HG03159 (cell line): ENCODE data around the gene SDK1.

Source experiments
- ATAC-seq: cut with Tn5 transposase; IDR thresholded peaks from one replicate; pipeline ENCODE4 v1.9.1; 2021; ENCODE audit warnings: mild to moderate bottlenecking, moderate library complexity; ENCODE audit not compliant: unreplicated experiment

Gene SDK1

GRCh38 chr7:4139656-4140625 lies 838.9 kb downstream of the SDK1 start:
- ATAC-seq: no peak

GRCh38 chr7:4140933-4141332 lies 839.9 kb downstream of the SDK1 start:
- ATAC-seq: no peak

DNA sequence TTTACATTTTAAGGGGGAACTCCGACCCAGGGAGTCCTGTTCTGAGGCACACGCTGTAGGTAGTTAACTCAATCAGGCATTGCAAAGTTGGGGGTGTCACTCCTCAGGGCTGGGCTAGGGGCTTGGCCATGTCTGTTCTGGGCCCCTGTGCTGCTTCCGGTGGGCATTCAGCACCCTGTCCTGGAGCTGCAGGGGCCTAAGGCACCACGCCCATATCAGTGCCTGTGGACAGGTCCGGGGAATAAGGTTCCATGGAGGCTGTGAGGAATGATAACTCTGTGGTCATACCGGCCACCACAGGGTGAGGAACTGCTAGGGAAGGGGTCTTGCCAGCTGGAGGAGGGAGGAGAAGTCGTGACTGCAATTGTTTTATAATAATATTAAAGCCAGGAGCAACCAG lies 842.0 kb downstream of the SDK1 start:
- no peak for ATAC-seq

GRCh38 chr7:4143511-4144171 lies 842.6 kb downstream of the SDK1 start:
- no peak for ATAC-seq

DNA sequence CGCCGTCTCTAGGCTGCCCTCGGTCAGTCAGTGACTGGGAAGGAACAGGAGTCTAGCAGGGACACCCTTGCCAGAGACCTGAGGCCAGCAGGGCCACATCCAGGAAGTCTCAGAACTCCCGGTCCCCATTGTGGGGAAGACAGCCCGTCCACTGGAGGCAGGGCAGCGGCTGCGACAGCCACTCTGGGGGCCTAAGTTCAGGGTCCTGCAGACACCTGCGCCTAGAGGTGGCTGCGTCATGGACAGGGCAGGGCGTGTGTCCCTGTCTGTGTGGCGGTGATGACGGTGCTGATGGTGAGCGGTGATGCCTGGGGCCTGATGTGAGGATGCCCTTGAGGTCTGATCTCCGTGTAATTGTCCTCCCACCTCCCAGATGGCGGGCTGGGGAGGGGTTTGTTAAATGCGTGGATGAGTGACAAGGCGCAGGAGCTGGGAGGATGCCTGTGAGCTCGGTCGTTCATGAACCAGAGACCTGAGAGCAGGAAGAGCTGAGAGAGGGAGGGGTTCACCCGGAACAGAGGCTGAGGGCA lies 843.2 kb downstream of the SDK1 start:
- ATAC-seq: no peak

DNA sequence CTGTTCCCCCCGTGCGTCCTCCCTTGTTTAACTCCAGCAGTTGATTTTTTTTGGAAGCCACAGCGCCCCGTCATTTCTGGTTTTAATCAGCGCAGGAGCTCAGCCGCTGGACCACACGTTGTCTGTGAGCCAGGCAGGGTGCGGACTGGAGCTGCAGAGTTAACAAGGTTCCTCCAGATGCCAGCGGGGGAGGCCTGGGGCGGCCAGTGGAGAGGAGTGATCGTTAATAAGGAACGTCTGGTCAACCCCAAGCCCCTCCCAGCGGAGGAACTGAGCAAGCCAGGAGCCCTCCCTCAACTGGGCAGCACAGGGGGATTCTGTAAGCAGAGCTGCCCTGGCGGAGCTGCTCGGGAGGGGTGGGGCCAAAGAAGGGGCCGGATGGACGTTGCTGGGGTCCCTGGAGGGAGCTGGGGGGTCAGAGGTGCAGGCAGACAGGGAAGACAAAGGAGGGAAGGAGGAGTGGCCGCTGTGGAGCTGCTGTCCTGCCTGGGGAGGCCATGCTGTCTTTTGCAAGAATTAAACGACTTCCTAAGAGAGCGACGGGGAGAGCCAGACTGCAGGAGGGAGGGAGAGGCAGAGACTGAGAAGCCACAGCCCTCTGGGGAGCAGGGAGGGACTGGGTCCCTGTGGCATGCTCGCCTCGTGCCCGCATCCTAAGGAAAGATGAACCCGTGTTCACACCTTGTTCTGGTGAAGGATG lies 843.9 kb downstream of the SDK1 start:
- no peak for ATAC-seq

DNA sequence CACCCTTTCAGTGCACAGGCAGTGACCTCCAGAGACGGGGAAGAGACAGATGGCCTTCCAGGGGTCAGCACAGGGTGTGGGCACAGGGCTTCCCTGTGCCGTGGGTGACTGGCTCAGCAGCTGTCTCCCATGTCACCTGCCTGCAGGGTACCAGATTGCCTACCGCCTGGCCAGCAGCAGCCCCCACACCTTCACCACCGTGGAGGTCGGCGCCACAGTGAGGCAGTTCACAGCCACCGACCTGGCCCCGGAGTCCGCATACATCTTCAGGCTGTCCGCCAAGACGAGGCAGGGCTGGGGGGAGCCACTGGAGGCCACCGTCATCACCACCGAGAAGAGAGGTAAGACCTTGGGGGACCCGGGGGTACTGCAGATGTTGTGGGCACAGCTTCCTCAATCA lies 844.5 kb downstream of the SDK1 start:
- ATAC-seq: no peak

DNA sequence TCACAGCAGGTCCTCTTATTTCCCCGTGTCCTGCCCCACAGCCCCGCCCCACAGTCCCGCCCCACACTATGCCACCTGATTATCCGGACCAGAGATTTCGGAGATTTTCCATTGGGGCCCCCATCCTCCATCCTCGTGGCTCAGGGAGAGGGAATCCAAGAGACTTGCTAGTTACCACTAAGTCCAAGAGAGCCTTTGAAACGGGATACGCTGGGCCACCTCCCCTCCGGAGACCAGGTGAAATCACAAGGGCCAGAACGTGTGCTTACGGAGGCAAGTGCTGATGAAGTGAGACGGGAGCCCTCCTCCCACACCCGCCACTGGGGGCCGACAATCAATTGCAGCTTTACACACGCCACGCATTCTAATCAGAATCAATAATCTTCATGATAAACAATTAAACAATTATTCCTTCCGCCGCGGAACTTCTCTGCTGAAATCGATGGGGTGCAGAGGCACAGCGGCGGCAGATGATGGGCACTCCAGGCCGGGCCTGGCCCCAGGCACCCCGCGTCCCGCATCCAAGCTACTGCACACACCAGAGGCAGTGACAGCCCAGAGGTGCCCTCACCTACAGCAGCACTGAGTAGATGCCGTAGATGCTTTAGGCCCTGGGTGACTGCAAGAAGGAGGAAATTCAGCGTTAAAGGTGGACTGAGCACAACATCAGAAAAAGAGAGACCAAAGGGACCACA lies 847.0 kb downstream of the SDK1 start:
- ATAC-seq: no peak

- ATAC-seq: no peak
Measured at GRCh38 chr7:4149236-4149635, 848.2 kb downstream of the SDK1 start.

DNA sequence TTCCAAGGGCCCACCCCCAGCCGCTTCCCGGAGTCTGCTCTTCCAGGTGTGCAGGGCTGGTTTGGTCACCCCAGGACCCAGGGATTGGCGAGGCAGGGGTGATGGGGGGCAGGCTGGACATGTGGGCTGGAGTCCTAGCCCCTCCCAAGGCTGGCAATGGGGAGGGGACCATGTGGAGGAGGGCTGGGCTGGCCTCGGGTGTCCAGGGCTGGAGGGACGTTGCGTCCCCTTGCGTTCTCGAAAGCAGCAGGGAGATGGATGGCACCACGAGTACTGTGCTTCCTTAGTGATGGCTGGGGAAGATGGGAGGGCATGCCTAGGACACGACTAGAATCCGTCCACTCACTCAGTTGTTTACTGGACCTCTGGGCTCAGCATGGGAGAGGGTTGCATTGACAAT lies 848.6 kb downstream of the SDK1 start:
- no peak for ATAC-seq

DNA sequence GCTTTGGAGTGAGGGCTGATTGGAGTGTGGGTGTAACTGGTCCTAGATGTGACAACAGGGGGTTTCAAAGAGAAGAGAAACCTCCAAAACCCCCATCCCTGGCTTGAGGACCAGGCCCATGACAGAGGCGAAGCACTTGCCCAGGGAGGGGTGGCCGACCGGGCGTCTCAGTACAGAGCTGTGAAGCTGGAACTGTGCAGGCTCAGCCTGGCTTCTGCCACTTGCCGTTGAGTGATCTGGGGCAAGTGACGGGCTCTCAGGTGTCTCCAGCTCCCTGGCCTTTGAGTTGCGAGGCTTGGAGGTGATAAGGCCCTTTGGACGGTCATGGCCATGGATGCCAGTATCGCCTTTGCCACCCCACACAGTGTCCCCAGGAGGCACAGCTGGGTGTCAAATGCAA lies 849.7 kb downstream of the SDK1 start:
- no peak for ATAC-seq

GRCh38 chr7:4151524-4151923 lies 850.5 kb downstream of the SDK1 start:
- no peak for ATAC-seq

GRCh38 chr7:4151926-4152549 lies 851.0 kb downstream of the SDK1 start:
- ATAC-seq: no peak

DNA sequence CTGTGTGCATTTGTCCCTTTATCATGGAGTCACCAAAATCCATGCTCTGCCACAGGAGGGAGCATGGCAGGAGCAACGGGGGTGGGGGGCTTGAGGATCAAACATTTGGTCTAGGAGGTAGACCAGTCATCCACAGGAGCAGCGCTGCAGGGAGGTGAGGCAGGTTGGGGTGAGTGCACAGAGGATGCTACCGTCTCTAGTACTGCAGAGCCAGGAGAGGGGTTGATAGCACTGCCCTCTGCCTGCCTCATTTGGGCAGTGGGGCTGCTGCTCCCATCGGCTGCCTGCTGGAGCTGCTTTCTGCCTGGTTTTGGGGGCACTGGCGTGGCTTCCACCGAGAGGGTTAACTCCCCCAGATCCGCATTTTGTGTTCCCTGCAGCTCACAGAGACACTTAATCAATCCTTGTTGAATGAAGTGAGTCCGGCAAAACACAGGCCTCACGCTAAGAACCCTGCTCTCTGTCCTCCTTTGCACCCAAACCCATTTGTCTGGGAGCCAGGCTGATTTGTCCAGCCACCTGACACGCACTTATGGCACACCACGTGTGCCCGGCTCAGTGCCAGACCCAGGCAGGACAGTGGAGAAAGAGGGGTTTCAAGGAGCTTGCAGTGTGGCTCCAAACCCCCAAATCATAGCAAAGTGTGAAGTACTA lies 854.0 kb downstream of the SDK1 start:
- ATAC-seq: no peak

- ATAC-seq: no peak
Measured at GRCh38 chr7:4156190-4156589, 855.1 kb downstream of the SDK1 start.

DNA sequence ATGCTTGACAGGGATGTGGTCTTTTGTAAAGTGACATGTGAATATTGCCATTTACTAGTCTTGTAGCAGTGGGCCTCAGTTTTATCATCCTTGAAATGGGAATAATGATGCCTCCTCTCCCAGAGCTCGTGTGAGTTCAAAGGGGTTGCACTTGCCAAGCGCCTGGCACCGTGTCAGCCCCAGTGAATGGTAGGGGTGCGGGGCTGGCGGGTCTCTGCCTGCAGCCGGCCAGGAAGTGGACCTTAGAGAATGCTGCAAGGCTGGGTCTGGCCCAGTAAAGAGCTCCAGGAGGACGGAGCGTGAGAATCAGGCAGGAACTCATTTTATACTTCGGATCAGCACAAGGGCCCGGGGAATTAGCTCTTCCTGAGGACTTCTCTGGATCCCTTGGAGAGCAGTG lies 856.6 kb downstream of the SDK1 start:
- ATAC-seq: no peak

DNA sequence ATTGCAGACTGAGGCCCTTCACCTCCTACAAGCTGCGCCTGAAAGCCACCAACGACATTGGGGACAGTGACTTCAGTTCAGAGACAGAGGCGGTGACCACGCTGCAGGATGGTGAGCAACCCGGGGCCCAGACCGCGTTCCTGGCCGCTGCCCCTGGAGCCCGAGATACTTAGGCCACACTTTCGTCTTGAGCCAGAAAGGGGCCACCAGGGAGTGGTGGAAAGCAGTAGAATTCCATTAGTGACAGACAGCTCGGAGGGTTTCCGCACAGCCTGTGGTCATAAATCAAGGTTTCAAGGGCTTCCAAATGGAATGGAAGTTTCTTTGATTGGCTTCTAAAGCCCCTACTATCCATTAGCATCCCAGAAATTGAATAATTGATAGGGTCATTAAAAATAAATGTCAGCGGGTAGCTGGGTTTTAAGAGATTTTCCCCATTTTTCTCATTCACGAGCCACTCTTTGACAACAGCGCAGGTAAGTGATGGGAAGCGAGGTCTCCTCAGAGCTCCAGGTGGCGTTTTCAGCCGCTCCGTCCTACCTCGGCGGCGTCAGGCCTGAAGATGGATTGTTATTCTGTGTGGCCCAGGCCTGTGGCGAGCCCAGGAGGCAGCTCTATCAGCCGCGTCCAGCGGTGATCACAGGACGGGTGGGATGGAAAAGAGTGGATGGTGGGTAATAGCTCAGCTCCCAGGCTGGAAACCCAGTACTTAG lies 857.5 kb downstream of the SDK1 start:
- ATAC-seq: no peak

GRCh38 chr7:4159154-4159501 lies 858.1 kb downstream of the SDK1 start:
- ATAC-seq: no peak
